Keratinocyte (primary cell): ENCODE data around the gene ABHD10. TPM values are rescaled to one million over a fixed set of nuclear protein-coding genes. Genes with fewer than 3 reads are reported as not detected.

Experiments used
- DNase-seq: peaks from one replicate; pipeline ENCODE4 v3.0.0-alpha.2; 2011; ENCODE audit warnings: low read depth, missing footprints, low spot score
- FAIRE-seq: peaks from 2 replicates; lab custom pipeline; 2011; peaks lifted over from hg19 to GRCh38; lab: Jason Lieb, UNC
- H2AFZ ChIP-seq: 2 replicates; pipeline ENCODE4 v1.6.0; 2012; ENCODE audit warnings: low read length, control low read depth, inconsistent platforms; ENCODE audit not compliant: control insufficient read depth
- H3K27ac ChIP-seq: 2 replicates; pipeline ENCODE4 v1.5.1; 2011; ENCODE audit warnings: low read length; ENCODE audit not compliant: control insufficient read depth, insufficient read depth
- H3K27me3 ChIP-seq: 3 replicates; pipeline ENCODE4 v1.6.0; 2011; ENCODE audit warnings: low read length; ENCODE audit not compliant: control insufficient read depth, insufficient read depth; ENCODE audit errors: extremely low read depth
- H3K36me3 ChIP-seq, 2 experiments: 2 replicates in 1 of 2; 3 replicates in 1 of 2; pipeline ENCODE4 v1.5.1; 2011; ENCODE audit warnings: low read length in 2 of 2, mild to moderate bottlenecking in 1 of 2; ENCODE audit not compliant: control insufficient read depth in 2 of 2, insufficient read depth in 2 of 2; ENCODE audit errors: extremely low read depth in 1 of 2
- H3K4me1 ChIP-seq: 3 replicates; pipeline ENCODE4 v1.5.1; 2011; ENCODE audit warnings: low read length; ENCODE audit not compliant: control insufficient read depth, insufficient read depth; ENCODE audit errors: extremely low read depth
- H3K4me2 ChIP-seq: 3 replicates; pipeline ENCODE4 v1.6.0; 2011; ENCODE audit warnings: low read depth, low read length; ENCODE audit not compliant: control insufficient read depth, insufficient read depth; ENCODE audit errors: extremely low read depth
- H3K4me3 ChIP-seq, 3 experiments: fragments of 200-600 bp in 1 of 3; sonication (generic) in 1 of 3; 2 replicates in 2 of 3; 3 replicates in 1 of 3; pipeline ENCODE4 v1.5.1; 2011 to 2016; ENCODE audit warnings: low read length in 3 of 3, mild to moderate bottlenecking in 3 of 3, control low read depth in 2 of 3, inconsistent platforms in 1 of 3, low read depth in 1 of 3, mixed read lengths in 1 of 3, mixed run types in 1 of 3, moderate library complexity in 1 of 3; ENCODE audit not compliant: control insufficient read depth in 2 of 3, insufficient read depth in 2 of 3; ENCODE audit errors: extremely low read depth in 1 of 3
- H3K79me2 ChIP-seq: 2 replicates; pipeline ENCODE4 v1.6.0; 2012; ENCODE audit warnings: low read length; ENCODE audit not compliant: control insufficient read depth, insufficient read depth
- H3K9ac ChIP-seq: 3 replicates; pipeline ENCODE4 v1.6.0; 2011; ENCODE audit warnings: low read length; ENCODE audit not compliant: control insufficient read depth, insufficient read depth; ENCODE audit errors: extremely low read depth
- H3K9me1 ChIP-seq: 3 replicates; pipeline ENCODE4 v1.6.0; 2011; ENCODE audit warnings: low read length; ENCODE audit not compliant: control insufficient read depth, insufficient read depth; ENCODE audit errors: extremely low read depth
- H3K9me3 ChIP-seq: 2 replicates; pipeline ENCODE4 v1.5.1; 2012; ENCODE audit warnings: low read depth, low read length; ENCODE audit not compliant: control insufficient read depth
- H4K20me1 ChIP-seq: 3 replicates; pipeline ENCODE4 v1.6.0; 2011; ENCODE audit warnings: low read length; ENCODE audit not compliant: control insufficient read depth, insufficient read depth; ENCODE audit errors: extremely low read depth
- EZH2 ChIP-seq: IDR thresholded peaks from one replicate; pipeline ENCODE4 v1.6.1; 2012; ENCODE audit warnings: inconsistent platforms, mild to moderate bottlenecking, low read length, moderate library complexity
- dilution Hi-C: fragments of 300-500 bp; cut with MboI; formaldehyde crosslinking; loops from one replicate; pipeline ENCODE4 v1.7.0; 2020; ENCODE audit warnings: low sequenced_read_pairs; ENCODE audit not compliant: extremely low pct_ligation_motif_present
- polyA plus RNA-seq, 5 experiments: library from polyadenylated mRNA; depleted of rRNA in 3 of 5; stranded (reverse) in 3 of 5; stranded (forward) in 1 of 5; unstranded in 1 of 5; fragments of >200 nt; gene quantifications; 1 replicate in 1 of 5; 2 replicates in 3 of 5; 3 replicates in 1 of 5; pipeline versions ENCODE4 v1.2.1 to v1.2.3, GENCODE V29; 2011 to 2012; ENCODE audit warnings: missing spikeins in 2 of 5, low read depth in 1 of 5, low replicate concordance in 1 of 5
- TF ChIP-seq, protein P1 (sequence below), 3 experiments: IDR thresholded peaks in 1 of 3; conservative IDR thresholded peaks in 1 of 3; optimal IDR thresholded peaks in 1 of 3; 2 replicates in 2 of 3; 3 replicates in 1 of 3; pipeline versions ENCODE3 to v1.5.1; 2011; ENCODE audit warnings: low read length in 3 of 3, mild to moderate bottlenecking in 3 of 3, moderate library complexity in 2 of 3, control low read depth in 1 of 3, inconsistent platforms in 1 of 3; ENCODE audit not compliant: insufficient read depth in 2 of 3; ENCODE audit errors: extremely low read depth in 1 of 3

Gene ABHD10
- polyA plus RNA-seq, 1 donor (not counting 4 experiments of a cell fraction or from before 2014, with no cell fraction given) = 22.2 TPM

DNA sequence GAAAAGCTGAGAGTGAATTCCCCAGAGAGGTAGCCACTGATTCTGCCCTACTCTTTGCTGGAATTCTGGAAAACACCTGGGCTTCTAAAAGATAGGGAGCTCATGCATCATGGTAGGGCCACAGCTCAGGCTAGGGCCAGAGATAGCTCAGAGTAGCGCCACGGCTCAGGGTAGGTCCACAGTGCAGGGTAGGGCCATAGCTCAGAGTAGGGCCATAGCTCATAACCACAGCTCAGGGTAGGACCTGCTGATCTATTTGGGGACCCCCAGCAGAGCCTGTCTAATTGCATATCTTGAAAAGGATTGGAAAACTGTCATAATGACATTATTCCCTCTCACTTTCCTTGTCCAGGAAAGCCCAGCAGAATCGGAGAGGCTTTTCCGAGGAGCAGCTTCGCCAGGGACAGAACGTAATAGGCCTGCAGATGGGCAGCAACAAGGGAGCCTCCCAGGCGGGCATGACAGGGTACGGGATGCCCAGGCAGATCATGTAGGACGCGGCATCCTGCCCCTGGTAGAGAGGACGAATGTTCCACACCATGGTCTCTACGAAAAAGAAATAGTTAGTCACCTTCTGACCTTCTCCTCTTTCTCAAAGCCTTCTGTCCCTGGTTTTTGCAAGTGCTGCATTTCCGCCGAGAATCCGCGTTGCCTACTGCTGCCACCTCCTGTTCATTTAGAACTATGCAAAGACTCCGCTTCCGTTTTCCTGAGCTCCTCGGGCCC, 34.4 kb downstream of the ABHD10 start:
- DNase-seq (no peak), FAIRE-seq (peak; percentile 75)
- no peaks in the 10 kb centered on the region for H3K27me3 ChIP-seq
- H2AFZ ChIP-seq = no peak overlapping the region
- H3K36me3 ChIP-seq = no peaks in the 10 kb centered on the region
- H3K4me3 ChIP-seq = no peak overlapping the region
- no peaks in the 10 kb centered on the region for H3K79me2 ChIP-seq
- dilution Hi-C loops = no loop called here
- no peaks in the 10 kb centered on the region for H4K20me1 ChIP-seq
- peaks cover 8% of the 10 kb centered on the region for H3K4me1 ChIP-seq
- H3K9ac ChIP-seq = no peak overlapping the region
- H3K27ac ChIP-seq = no peak overlapping the region
- no peaks in the 10 kb centered on the region for H3K9me1 ChIP-seq
- no peak overlapping the region for H3K4me2 ChIP-seq
- H3K9me3 ChIP-seq = no peaks in the 10 kb centered on the region
- no peak for TF ChIP-seq EZH2
- TF ChIP-seq, protein P1, sequence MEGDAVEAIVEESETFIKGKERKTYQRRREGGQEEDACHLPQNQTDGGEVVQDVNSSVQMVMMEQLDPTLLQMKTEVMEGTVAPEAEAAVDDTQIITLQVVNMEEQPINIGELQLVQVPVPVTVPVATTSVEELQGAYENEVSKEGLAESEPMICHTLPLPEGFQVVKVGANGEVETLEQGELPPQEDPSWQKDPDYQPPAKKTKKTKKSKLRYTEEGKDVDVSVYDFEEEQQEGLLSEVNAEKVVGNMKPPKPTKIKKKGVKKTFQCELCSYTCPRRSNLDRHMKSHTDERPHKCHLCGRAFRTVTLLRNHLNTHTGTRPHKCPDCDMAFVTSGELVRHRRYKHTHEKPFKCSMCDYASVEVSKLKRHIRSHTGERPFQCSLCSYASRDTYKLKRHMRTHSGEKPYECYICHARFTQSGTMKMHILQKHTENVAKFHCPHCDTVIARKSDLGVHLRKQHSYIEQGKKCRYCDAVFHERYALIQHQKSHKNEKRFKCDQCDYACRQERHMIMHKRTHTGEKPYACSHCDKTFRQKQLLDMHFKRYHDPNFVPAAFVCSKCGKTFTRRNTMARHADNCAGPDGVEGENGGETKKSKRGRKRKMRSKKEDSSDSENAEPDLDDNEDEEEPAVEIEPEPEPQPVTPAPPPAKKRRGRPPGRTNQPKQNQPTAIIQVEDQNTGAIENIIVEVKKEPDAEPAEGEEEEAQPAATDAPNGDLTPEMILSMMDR (optimal IDR thresholded peaks at IDR 0.05 in 1 of 3, IDR thresholded peaks at IDR 0.05 in 1 of 3, conservative IDR thresholded peaks at IDR 0.05 in 1 of 3; ENCODE audit: extremely low read depth in 1 of 3, insufficient read depth in 2 of 3, low read length in 3 of 3) = peak; percentile 66 to 78 (median 67)

DNA sequence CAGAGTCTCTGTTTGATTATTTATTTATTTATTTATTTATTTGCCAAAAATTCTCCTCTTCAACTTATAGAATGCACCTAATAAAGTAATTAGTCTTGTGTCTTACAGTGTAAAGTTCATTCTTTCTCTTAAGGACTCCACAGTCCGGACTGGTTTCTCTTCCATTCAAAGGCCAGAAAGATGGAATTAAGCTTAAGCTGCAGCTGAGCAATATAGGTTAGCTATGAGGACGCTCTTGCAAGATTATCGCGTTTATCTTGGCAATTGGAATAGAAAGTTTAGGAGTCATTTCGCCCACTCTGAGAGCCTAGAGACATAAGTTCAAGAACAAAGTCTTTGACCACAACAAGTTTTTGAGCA, 34.9 kb downstream of the ABHD10 start:
- Histone ChIP-seq H4K20me1 (no peaks in the 10 kb centered on the region), H3K4me1 (peaks cover 8% of the 10 kb centered on the region), H3K9ac (no peak overlapping the region), H3K9me3 (no peaks in the 10 kb centered on the region), H3K27ac (no peak overlapping the region), H3K79me2 (no peaks in the 10 kb centered on the region), H3K4me3 (no peak overlapping the region), H3K4me2 (no peak overlapping the region), H2AFZ (no peak overlapping the region), H3K36me3 (no peaks in the 10 kb centered on the region), H3K27me3 (no peaks in the 10 kb centered on the region), H3K9me1 (no peaks in the 10 kb centered on the region)
- no peak for TF ChIP-seq EZH2
- TF ChIP-seq, protein P1 (optimal IDR thresholded peaks at IDR 0.05 in 1 of 3, IDR thresholded peaks at IDR 0.05 in 1 of 3, conservative IDR thresholded peaks at IDR 0.05 in 1 of 3; ENCODE audit: extremely low read depth in 1 of 3, insufficient read depth in 2 of 3, low read length in 3 of 3) = no peak
- dilution Hi-C loops = no loop called here
- DNase-seq (no peak), FAIRE-seq (peak; percentile 59)
